Activated CD4-positive, alpha-beta T cell treated with anti-CD3 and anti-CD28 coated beads for 36 hours (primary cell): ENCODE data around the gene MBD4. TPM values are rescaled to one million over a fixed set of nuclear protein-coding genes. Genes with fewer than 3 reads are reported as not detected.

ENCODE experiments used
- ATAC-seq: fragments of 200-7000 bp; cut with Tn5 transposase; one replicate; pipeline ENCODE4 v1.10.0; 2021; ENCODE audit warnings: mild to moderate bottlenecking, moderate library complexity
- CTCF ChIA-PET: fragments of 350-600 bp; sonication (Branson Sonifier 250); formaldehyde crosslinking; loops from one replicate; lab custom pipeline; 2021; ENCODE audit warnings: antibody characterized with exemption; lab: Charles Lee
- POLR2A ChIA-PET: fragments of 350-600 bp; sonication (Branson Sonifier 250); formaldehyde crosslinking; loops from one replicate; lab custom pipeline; 2021; ENCODE audit warnings: antibody characterized with exemption, inconsistent platforms; lab: Charles Lee
- DNase-seq: peaks from one replicate; pipeline ENCODE4 v3.0.0-alpha.2; 2020
- H3K27ac Mint-ChIP-seq: one replicate; pipeline ENCODE4 v1.8.0; 2021; ENCODE audit warnings: mixed read lengths
- H3K27me3 Mint-ChIP-seq: one replicate; pipeline ENCODE4 v1.8.0; 2021; ENCODE audit warnings: mixed read lengths
- H3K36me3 Mint-ChIP-seq: one replicate; pipeline ENCODE4 v1.8.0; 2021; ENCODE audit warnings: low read depth, mixed read lengths
- H3K4me1 Mint-ChIP-seq: one replicate; pipeline ENCODE4 v1.8.0; 2021; ENCODE audit warnings: mixed read lengths
- H3K4me3 Mint-ChIP-seq: one replicate; pipeline ENCODE4 v1.8.0; 2021; ENCODE audit warnings: mild to moderate bottlenecking, moderate library complexity, mixed read lengths
- H3K9me3 Mint-ChIP-seq: one replicate; pipeline ENCODE4 v1.8.0; 2021; ENCODE audit warnings: low read depth, mixed read lengths
- intact Hi-C, 2 experiments: fragments of 100-400 bp; cut with DNase I in 1 of 2; cut with micrococcal nuclease in 1 of 2; formaldehyde crosslinking; loops; one replicate each; pipeline versions ENCODE4 v1.14.2 to v1.15.1; 2022 to 2024; cut with DNase I, micrococcal nuclease
- total RNA-seq, 2 experiments: library from RNA; stranded (reverse); gene quantifications; one replicate each; pipeline ENCODE4 v1.2.3, GENCODE V29; 2021

MBD4 gene
- total RNA-seq, 2 experiments from 2014 or later = 51.3 to 52.4 TPM

GRCh38 chr3:129410971-129411370, 28.8 kb downstream of the MBD4 start:
- no peak for DNase-seq
- ChIA-PET POLR2A (no interaction called here), CTCF (no interaction called here)
- no peak for ATAC-seq
- no peaks in the 10 kb centered on the region for H3K27me3 Mint-ChIP-seq
- H3K27ac Mint-ChIP-seq = no peak overlapping the region
- no peaks in the 10 kb centered on the region for H3K9me3 Mint-ChIP-seq
- no peaks in the 10 kb centered on the region for H3K36me3 Mint-ChIP-seq
- no peaks in the 10 kb centered on the region for H3K4me1 Mint-ChIP-seq
- no peak overlapping the region for H3K4me3 Mint-ChIP-seq
- intact Hi-C loops = no loop called here

- ATAC-seq (no peak), DNase-seq (no peak)
- ChIA-PET CTCF (interaction anchor here (1.0 to 2.5 kb wide), 3 partner anchors 10 to 26 kb away, joined by 3 to 9 read pairs (median 3); no protein-coding TSS in a partner anchor), POLR2A (interaction anchor here (0.6 kb wide), 1 partner anchor 195 kb away, joined by 3 read pairs; no protein-coding TSS in a partner anchor)
- no peaks in the 10 kb centered on the region for H3K36me3 Mint-ChIP-seq
- no peaks in the 10 kb centered on the region for H3K4me1 Mint-ChIP-seq
- H3K4me3 Mint-ChIP-seq = no peak overlapping the region
- H3K27me3 Mint-ChIP-seq = no peaks in the 10 kb centered on the region
- no peaks in the 10 kb centered on the region for H3K9me3 Mint-ChIP-seq
- no peak overlapping the region for H3K27ac Mint-ChIP-seq
- intact Hi-C loops = no loop called here
These were observed 30.2 kb downstream of the MBD4 start for GRCh38 chr3:129409541-129409940.

- Mint-ChIP-seq H3K4me3 (no peak overlapping the region), H3K4me1 (peaks cover 3% of the 10 kb centered on the region), H3K27me3 (no peaks in the 10 kb centered on the region), H3K27ac (no peak overlapping the region), H3K9me3 (no peaks in the 10 kb centered on the region), H3K36me3 (no peaks in the 10 kb centered on the region)
- ATAC-seq (no peak), DNase-seq (no peak)
- intact Hi-C loops = no loop called here
- ChIA-PET POLR2A (no interaction called here), CTCF (no interaction called here)
These were observed 35.1 kb downstream of the MBD4 start for GRCh38 chr3:129404610-129405009.

DNA sequence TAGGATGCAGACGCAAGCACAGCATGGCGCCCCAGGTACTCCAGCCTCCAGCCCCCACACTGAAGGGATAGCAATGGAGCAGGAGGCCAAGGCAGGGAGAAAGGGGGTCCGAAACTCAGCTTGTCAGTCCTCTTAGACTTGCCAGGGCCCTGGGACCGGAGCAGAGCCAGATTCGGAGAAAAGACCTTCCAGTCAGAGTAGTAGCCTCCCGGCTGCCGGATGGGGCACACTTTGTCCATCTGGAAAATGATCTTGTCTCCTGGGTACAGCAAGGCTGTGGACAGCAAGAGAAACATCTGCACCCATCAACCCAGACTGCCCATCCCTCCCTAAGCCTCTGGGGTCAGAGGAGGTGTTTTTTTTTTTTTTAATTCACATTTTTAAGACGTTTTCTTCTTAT, 35.6 kb downstream of the MBD4 start:
- no peaks in the 10 kb centered on the region for H3K27me3 Mint-ChIP-seq
- intact Hi-C loops = no loop called here
- ATAC-seq (no peak), DNase-seq (no peak)
- H3K36me3 Mint-ChIP-seq = no peaks in the 10 kb centered on the region
- H3K4me1 Mint-ChIP-seq = peaks cover 3% of the 10 kb centered on the region
- ChIA-PET POLR2A (no interaction called here), CTCF (no interaction called here)
- H3K27ac Mint-ChIP-seq = no peak overlapping the region
- H3K9me3 Mint-ChIP-seq = no peaks in the 10 kb centered on the region
- no peak overlapping the region for H3K4me3 Mint-ChIP-seq

- Mint-ChIP-seq H3K9me3 (no peaks in the 10 kb centered on the region), H3K4me1 (peaks cover 6% of the 10 kb centered on the region), H3K27ac (no peak overlapping the region), H3K4me3 (no peak overlapping the region), H3K27me3 (no peaks in the 10 kb centered on the region), H3K36me3 (no peaks in the 10 kb centered on the region)
- intact Hi-C loops = no loop called here
- ChIA-PET CTCF (interaction anchor here (0.5 to 0.9 kb wide), 2 partner anchors 15 to 29 kb away, joined by 3 to 4 read pairs; no protein-coding TSS in a partner anchor), POLR2A (no interaction called here)
- DNase-seq (no peak), ATAC-seq (no peak)
These were observed 36.3 kb downstream of the MBD4 start for GRCh38 chr3:129403450-129403849.

GRCh38 chr3:129402616-129403015, 37.1 kb downstream of the MBD4 start:
- ATAC-seq (no peak), DNase-seq (no peak)
- Mint-ChIP-seq H3K27ac (no peak overlapping the region), H3K36me3 (peaks cover 3% of the 10 kb centered on the region), H3K4me3 (no peak overlapping the region), H3K27me3 (no peaks in the 10 kb centered on the region), H3K4me1 (peaks cover 14% of the 10 kb centered on the region), H3K9me3 (no peaks in the 10 kb centered on the region)
- POLR2A ChIA-PET = interaction anchor here (3.1 kb wide), 1 partner anchor 38 kb away, joined by 24 read pairs; the partner anchor contains the start of genes IFT122 and MBD4
- CTCF ChIA-PET = interaction anchor here (0.6 to 0.9 kb wide), 2 partner anchors 15 to 325 kb away, joined by 3 to 4 read pairs; no protein-coding TSS in a partner anchor
- intact Hi-C loops = no loop called here

GRCh38 chr3:129402210-129402609, 37.5 kb downstream of the MBD4 start:
- Mint-ChIP-seq H3K27ac (no peak overlapping the region), H3K4me3 (no peak overlapping the region), H3K4me1 (peaks cover 18% of the 10 kb centered on the region), H3K27me3 (no peaks in the 10 kb centered on the region), H3K36me3 (peaks cover 6% of the 10 kb centered on the region), H3K9me3 (no peaks in the 10 kb centered on the region)
- ChIA-PET CTCF (no interaction called here), POLR2A (interaction anchor here (3.1 kb wide), 1 partner anchor 38 kb away, joined by 24 read pairs; the partner anchor contains the start of genes IFT122 and MBD4)
- DNase-seq (no peak), ATAC-seq (no peak)
- intact Hi-C loops = no loop called here

DNA sequence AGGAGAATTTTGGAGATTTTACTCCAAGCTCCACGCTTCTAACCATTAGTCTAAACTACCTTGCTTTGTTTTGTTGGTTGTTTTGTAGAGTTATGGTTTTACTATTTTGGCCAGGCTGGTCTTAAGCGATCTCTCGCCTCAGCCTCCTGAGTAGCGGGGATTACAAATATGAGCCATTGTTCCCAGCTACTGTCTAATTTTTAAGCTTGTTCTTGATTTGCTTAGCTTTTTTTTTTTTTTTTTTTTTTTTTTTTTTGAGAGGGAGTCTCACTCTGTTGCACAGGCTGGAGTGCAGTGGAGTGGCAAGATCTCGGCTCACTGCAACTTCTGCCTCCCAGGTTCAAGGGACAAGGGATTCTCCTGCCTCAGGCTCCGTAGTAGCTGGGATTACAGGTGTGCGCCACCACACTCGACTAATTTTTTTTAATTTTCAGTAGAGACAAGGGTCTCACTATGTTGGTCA, 39.8 kb downstream of the MBD4 start:
- Mint-ChIP-seq H3K4me3 (peak overlapping the region; percentile 99), H3K27me3 (no peaks in the 10 kb centered on the region), H3K9me3 (no peaks in the 10 kb centered on the region), H3K4me1 (peaks cover 29% of the 10 kb centered on the region), H3K36me3 (peaks cover 14% of the 10 kb centered on the region), H3K27ac (peak overlapping the region; percentile 98)
- ATAC-seq = peak; percentile 58
- peak; percentile 43 for DNase-seq
- CTCF ChIA-PET = interaction anchor here (0.6 to 2.1 kb wide), 8 partner anchors 9 to 423 kb away, joined by 3 to 23 read pairs (median 4); partner anchors contain the start of genes EFCAB12, IFT122 and MBD4
- POLR2A ChIA-PET = interaction anchor here (0.6 to 3.1 kb wide), 12 partner anchors 14 to 492 kb away, joined by 3 to 24 read pairs (median 4); partner anchors contain the start of genes EFCAB12, IFT122 and MBD4
- intact Hi-C loops = loop anchor here (1.0 to 5.0 kb wide), 9 partner anchors 28 to 748 kb away; partner anchors contain the start of genes IFT122 (in 2 of the 2), ACAD9 (in 1 of the 2), EFCAB12 (in 1 of the 2) and ISY1 (in 1 of the 2)

GRCh38 chr3:129399145-129399894, 40.4 kb downstream of the MBD4 start:
- POLR2A ChIA-PET = interaction anchor here (0.6 to 3.1 kb wide), 10 partner anchors 15 to 493 kb away, joined by 3 to 24 read pairs (median 3); partner anchors contain the start of genes EFCAB12, IFT122 and MBD4
- Mint-ChIP-seq H3K36me3 (peaks cover 18% of the 10 kb centered on the region), H3K27me3 (no peaks in the 10 kb centered on the region), H3K4me3 (peak overlapping the region; percentile 99), H3K4me1 (peaks cover 29% of the 10 kb centered on the region), H3K9me3 (no peaks in the 10 kb centered on the region), H3K27ac (peak overlapping the region; percentile 98)
- intact Hi-C loops = loop anchor here (1.0 to 5.0 kb wide), 9 partner anchors 29 to 747 kb away; partner anchors contain the start of genes IFT122 (in 2 of the 2), ACAD9 (in 1 of the 2), EFCAB12 (in 1 of the 2) and ISY1 (in 1 of the 2)
- DNase-seq = peak; percentile 90
- CTCF ChIA-PET = interaction anchor here (0.6 to 2.1 kb wide), 9 partner anchors 9 to 423 kb away, joined by 3 to 23 read pairs (median 5); partner anchors contain the start of genes EFCAB12, IFT122 and MBD4
- ATAC-seq = peak; percentile 82

DNA sequence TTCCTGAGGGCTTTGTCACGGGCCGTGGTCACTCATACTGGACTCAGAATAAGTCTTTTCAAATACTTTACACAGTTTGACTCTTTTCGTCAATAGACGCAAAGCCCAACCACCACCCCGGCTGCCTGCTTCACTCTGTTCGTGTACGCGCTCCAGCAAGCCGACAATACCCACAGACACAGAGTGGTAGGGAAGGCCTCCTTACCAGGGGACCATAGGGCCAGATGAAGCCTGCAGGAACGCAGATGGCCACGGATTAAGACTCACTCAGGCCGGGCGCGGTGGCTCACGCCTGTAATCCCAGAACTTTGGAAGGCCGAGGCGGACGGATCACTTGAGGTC, 41.0 kb downstream of the MBD4 start:
- Mint-ChIP-seq H3K4me3 (peak overlapping the region; percentile 99), H3K36me3 (peaks cover 18% of the 10 kb centered on the region), H3K27me3 (no peaks in the 10 kb centered on the region), H3K4me1 (peaks cover 29% of the 10 kb centered on the region), H3K27ac (peak overlapping the region; percentile 98), H3K9me3 (no peaks in the 10 kb centered on the region)
- peak; percentile 30 for DNase-seq
- CTCF ChIA-PET = interaction anchor here (0.7 to 1.9 kb wide), 5 partner anchors 10 to 329 kb away, joined by 3 to 23 read pairs (median 5); partner anchors contain the start of genes IFT122 and MBD4
- intact Hi-C loops = loop anchor here (1.0 to 5.0 kb wide), 9 partner anchors 30 to 746 kb away; partner anchors contain the start of genes IFT122 (in 2 of the 2), ACAD9 (in 1 of the 2), EFCAB12 (in 1 of the 2) and ISY1 (in 1 of the 2)
- POLR2A ChIA-PET = interaction anchor here (0.7 kb wide), 1 partner anchor 130 kb away, joined by 3 read pairs; no protein-coding TSS in a partner anchor
- ATAC-seq = peak; percentile 34
